Keratinocyte (primary cell): ENCODE measurements around the gene CACNA1E. TPM values are rescaled to one million over a fixed set of nuclear protein-coding genes. Genes with fewer than 3 reads are reported as not detected.

Experiments
- DNase-seq: peaks from one replicate; pipeline ENCODE4 v3.0.0-alpha.2; 2011; ENCODE audit warnings: low read depth, missing footprints, low spot score
- FAIRE-seq: peaks from 2 replicates; lab custom pipeline; 2011; peaks lifted over from hg19 to GRCh38; lab: Jason Lieb, UNC
- H2AFZ ChIP-seq: 2 replicates; pipeline ENCODE4 v1.6.0; 2012; ENCODE audit warnings: low read length, control low read depth, inconsistent platforms; ENCODE audit not compliant: control insufficient read depth
- H3K27ac ChIP-seq: 2 replicates; pipeline ENCODE4 v1.5.1; 2011; ENCODE audit warnings: low read length; ENCODE audit not compliant: control insufficient read depth, insufficient read depth
- H3K27me3 ChIP-seq: 3 replicates; pipeline ENCODE4 v1.6.0; 2011; ENCODE audit warnings: low read length; ENCODE audit not compliant: control insufficient read depth, insufficient read depth; ENCODE audit errors: extremely low read depth
- H3K36me3 ChIP-seq, 2 experiments: 2 replicates in 1 of 2; 3 replicates in 1 of 2; pipeline ENCODE4 v1.5.1; 2011; ENCODE audit warnings: low read length in 2 of 2, mild to moderate bottlenecking in 1 of 2; ENCODE audit not compliant: control insufficient read depth in 2 of 2, insufficient read depth in 2 of 2; ENCODE audit errors: extremely low read depth in 1 of 2
- H3K4me1 ChIP-seq: 3 replicates; pipeline ENCODE4 v1.5.1; 2011; ENCODE audit warnings: low read length; ENCODE audit not compliant: control insufficient read depth, insufficient read depth; ENCODE audit errors: extremely low read depth
- H3K4me2 ChIP-seq: 3 replicates; pipeline ENCODE4 v1.6.0; 2011; ENCODE audit warnings: low read depth, low read length; ENCODE audit not compliant: control insufficient read depth, insufficient read depth; ENCODE audit errors: extremely low read depth
- H3K4me3 ChIP-seq, 3 experiments: fragments of 200-600 bp in 1 of 3; sonication (generic) in 1 of 3; 2 replicates in 2 of 3; 3 replicates in 1 of 3; pipeline ENCODE4 v1.5.1; 2011 to 2016; ENCODE audit warnings: low read length in 3 of 3, mild to moderate bottlenecking in 3 of 3, control low read depth in 2 of 3, inconsistent platforms in 1 of 3, low read depth in 1 of 3, mixed read lengths in 1 of 3, mixed run types in 1 of 3, moderate library complexity in 1 of 3; ENCODE audit not compliant: control insufficient read depth in 2 of 3, insufficient read depth in 2 of 3; ENCODE audit errors: extremely low read depth in 1 of 3
- H3K79me2 ChIP-seq: 2 replicates; pipeline ENCODE4 v1.6.0; 2012; ENCODE audit warnings: low read length; ENCODE audit not compliant: control insufficient read depth, insufficient read depth
- H3K9ac ChIP-seq: 3 replicates; pipeline ENCODE4 v1.6.0; 2011; ENCODE audit warnings: low read length; ENCODE audit not compliant: control insufficient read depth, insufficient read depth; ENCODE audit errors: extremely low read depth
- H3K9me1 ChIP-seq: 3 replicates; pipeline ENCODE4 v1.6.0; 2011; ENCODE audit warnings: low read length; ENCODE audit not compliant: control insufficient read depth, insufficient read depth; ENCODE audit errors: extremely low read depth
- H3K9me3 ChIP-seq: 2 replicates; pipeline ENCODE4 v1.5.1; 2012; ENCODE audit warnings: low read depth, low read length; ENCODE audit not compliant: control insufficient read depth
- H4K20me1 ChIP-seq: 3 replicates; pipeline ENCODE4 v1.6.0; 2011; ENCODE audit warnings: low read length; ENCODE audit not compliant: control insufficient read depth, insufficient read depth; ENCODE audit errors: extremely low read depth
- EZH2 ChIP-seq: IDR thresholded peaks from one replicate; pipeline ENCODE4 v1.6.1; 2012; ENCODE audit warnings: inconsistent platforms, mild to moderate bottlenecking, low read length, moderate library complexity
- dilution Hi-C: fragments of 300-500 bp; cut with MboI; formaldehyde crosslinking; loops from one replicate; pipeline ENCODE4 v1.7.0; 2020; ENCODE audit warnings: low sequenced_read_pairs; ENCODE audit not compliant: extremely low pct_ligation_motif_present
- polyA plus RNA-seq, 5 experiments: library from polyadenylated mRNA; depleted of rRNA in 3 of 5; stranded (reverse) in 3 of 5; stranded (forward) in 1 of 5; unstranded in 1 of 5; fragments of >200 nt; gene quantifications; 1 replicate in 1 of 5; 2 replicates in 3 of 5; 3 replicates in 1 of 5; pipeline versions ENCODE4 v1.2.1 to v1.2.3, GENCODE V29; 2011 to 2012; ENCODE audit warnings: missing spikeins in 2 of 5, low read depth in 1 of 5, low replicate concordance in 1 of 5
- TF ChIP-seq, protein P1 (sequence below), 3 experiments: IDR thresholded peaks in 1 of 3; conservative IDR thresholded peaks in 1 of 3; optimal IDR thresholded peaks in 1 of 3; 2 replicates in 2 of 3; 3 replicates in 1 of 3; pipeline versions ENCODE3 to v1.5.1; 2011; ENCODE audit warnings: low read length in 3 of 3, mild to moderate bottlenecking in 3 of 3, moderate library complexity in 2 of 3, control low read depth in 1 of 3, inconsistent platforms in 1 of 3; ENCODE audit not compliant: insufficient read depth in 2 of 3; ENCODE audit errors: extremely low read depth in 1 of 3

CACNA1E gene
- polyA plus RNA-seq, 1 donor (not counting 4 experiments of a cell fraction or from before 2014, with no cell fraction given), result not detected

DNA sequence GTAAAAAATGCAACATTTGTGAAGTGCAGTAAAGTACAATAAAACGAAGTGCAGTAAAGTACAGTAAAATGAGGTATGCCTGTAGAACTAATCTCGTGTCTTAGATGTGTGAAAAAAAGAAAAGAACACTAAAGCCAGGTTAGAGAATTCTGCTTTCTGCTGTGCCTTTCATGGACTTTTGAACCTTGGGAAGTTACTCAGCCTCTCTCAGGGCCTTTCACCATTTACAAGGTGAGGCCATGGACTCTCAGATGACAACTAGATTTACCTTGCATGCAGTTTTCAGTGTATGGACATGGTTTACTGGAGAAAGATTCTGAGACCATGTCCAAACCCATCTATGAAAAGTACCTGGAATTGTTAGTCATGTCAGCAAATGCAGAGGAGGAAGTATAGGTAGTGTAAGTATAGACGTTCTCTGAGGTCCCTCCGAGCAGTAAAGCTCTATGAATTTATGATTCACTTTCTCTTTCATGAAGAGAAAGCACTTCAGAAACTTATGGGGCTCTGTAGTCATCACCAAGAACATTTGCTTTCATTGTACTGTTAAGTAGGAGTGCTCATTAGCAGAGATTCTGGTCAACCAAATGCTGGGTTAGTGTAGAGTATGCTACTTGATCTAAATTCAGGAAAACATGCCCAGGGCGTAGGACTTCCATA is 143.1 kb downstream of the CACNA1E start:
- no peaks in the 10 kb centered on the region for H3K79me2 ChIP-seq
- no peaks in the 10 kb centered on the region for H3K36me3 ChIP-seq
- no peaks in the 10 kb centered on the region for H4K20me1 ChIP-seq
- dilution Hi-C loops, result no loop called here
- TF ChIP-seq EZH2, result no peak
- TF ChIP-seq, protein P1, sequence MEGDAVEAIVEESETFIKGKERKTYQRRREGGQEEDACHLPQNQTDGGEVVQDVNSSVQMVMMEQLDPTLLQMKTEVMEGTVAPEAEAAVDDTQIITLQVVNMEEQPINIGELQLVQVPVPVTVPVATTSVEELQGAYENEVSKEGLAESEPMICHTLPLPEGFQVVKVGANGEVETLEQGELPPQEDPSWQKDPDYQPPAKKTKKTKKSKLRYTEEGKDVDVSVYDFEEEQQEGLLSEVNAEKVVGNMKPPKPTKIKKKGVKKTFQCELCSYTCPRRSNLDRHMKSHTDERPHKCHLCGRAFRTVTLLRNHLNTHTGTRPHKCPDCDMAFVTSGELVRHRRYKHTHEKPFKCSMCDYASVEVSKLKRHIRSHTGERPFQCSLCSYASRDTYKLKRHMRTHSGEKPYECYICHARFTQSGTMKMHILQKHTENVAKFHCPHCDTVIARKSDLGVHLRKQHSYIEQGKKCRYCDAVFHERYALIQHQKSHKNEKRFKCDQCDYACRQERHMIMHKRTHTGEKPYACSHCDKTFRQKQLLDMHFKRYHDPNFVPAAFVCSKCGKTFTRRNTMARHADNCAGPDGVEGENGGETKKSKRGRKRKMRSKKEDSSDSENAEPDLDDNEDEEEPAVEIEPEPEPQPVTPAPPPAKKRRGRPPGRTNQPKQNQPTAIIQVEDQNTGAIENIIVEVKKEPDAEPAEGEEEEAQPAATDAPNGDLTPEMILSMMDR (optimal IDR thresholded peaks at IDR 0.05 in 1 of 3, IDR thresholded peaks at IDR 0.05 in 1 of 3, conservative IDR thresholded peaks at IDR 0.05 in 1 of 3; ENCODE audit: extremely low read depth in 1 of 3, insufficient read depth in 2 of 3, low read length in 3 of 3), result no peak
- H3K4me1 ChIP-seq, result no peaks in the 10 kb centered on the region
- no peak overlapping the region for H3K4me2 ChIP-seq
- no peak overlapping the region for H3K27ac ChIP-seq
- DNase-seq (no peak), FAIRE-seq (no peak)
- no peak overlapping the region for H2AFZ ChIP-seq
- H3K27me3 ChIP-seq, result peaks cover 2% of the 10 kb centered on the region
- H3K9me3 ChIP-seq, result no peaks in the 10 kb centered on the region
- no peak overlapping the region for H3K9ac ChIP-seq
- no peaks in the 10 kb centered on the region for H3K9me1 ChIP-seq
- H3K4me3 ChIP-seq, result no peak overlapping the region

GRCh38 chr1:181630398-181630797 is 147.1 kb downstream of the CACNA1E start:
- no peak overlapping the region for H3K4me2 ChIP-seq
- H3K9me1 ChIP-seq, result no peaks in the 10 kb centered on the region
- DNase-seq (no peak), FAIRE-seq (no peak)
- H3K9ac ChIP-seq, result no peak overlapping the region
- no peak overlapping the region for H2AFZ ChIP-seq
- no peaks in the 10 kb centered on the region for H3K79me2 ChIP-seq
- no peak overlapping the region for H3K27ac ChIP-seq
- no peak for TF ChIP-seq EZH2
- TF ChIP-seq, protein P1 (optimal IDR thresholded peaks at IDR 0.05 in 1 of 3, IDR thresholded peaks at IDR 0.05 in 1 of 3, conservative IDR thresholded peaks at IDR 0.05 in 1 of 3; ENCODE audit: extremely low read depth in 1 of 3, insufficient read depth in 2 of 3, low read length in 3 of 3), result no peak
- dilution Hi-C loops, result no loop called here
- H3K4me1 ChIP-seq, result no peaks in the 10 kb centered on the region
- H3K36me3 ChIP-seq, result no peaks in the 10 kb centered on the region
- no peak overlapping the region for H3K4me3 ChIP-seq
- H3K27me3 ChIP-seq, result no peaks in the 10 kb centered on the region
- no peaks in the 10 kb centered on the region for H3K9me3 ChIP-seq
- H4K20me1 ChIP-seq, result no peaks in the 10 kb centered on the region
